OCI-LY1 (cell line): ENCODE data around the gene ERVH48-1.
"Not testable (repeated sequence)": the region's sequence is repeated elsewhere in the genome, so short reads cannot be mapped to it uniquely, and the experiment has no call there.

Experiments used
- H2AFZ ChIP-seq: fragments of 200-600 bp; sonication (generic), shearing (Covaris generic); 2 replicates; pipeline ENCODE4 v1.6.0; 2014; ENCODE audit warnings: antibody characterized with exemption, mild to moderate bottlenecking, low read length
- H3F3A ChIP-seq: fragments of 200-600 bp; sonication (generic), shearing (Covaris generic); 2 replicates; pipeline ENCODE4 v1.6.0; 2014; ENCODE audit warnings: mild to moderate bottlenecking, antibody characterized with exemption, low read length, moderate library complexity; ENCODE audit not compliant: insufficient read depth
- H3K27ac ChIP-seq: fragments of 200-600 bp; sonication (generic); 2 replicates; pipeline ENCODE4 v1.5.1; 2014; ENCODE audit warnings: low read length, mixed run types, mild to moderate bottlenecking, low read depth; ENCODE audit not compliant: poor library complexity, severe bottlenecking
- H3K27me3 ChIP-seq: fragments of 200-600 bp; sonication (generic); 2 replicates; pipeline ENCODE4 v1.6.0; 2014; ENCODE audit warnings: antibody characterized with exemption, mild to moderate bottlenecking, low read length, moderate library complexity; ENCODE audit not compliant: insufficient read depth
- H3K36me3 ChIP-seq: fragments of 200-600 bp; sonication (generic); 2 replicates; pipeline ENCODE4 v1.6.1; 2014; ENCODE audit warnings: mild to moderate bottlenecking, antibody characterized with exemption, low read length, moderate library complexity, mixed read lengths; ENCODE audit not compliant: insufficient read depth
- H3K4me1 ChIP-seq: fragments of 200-600 bp; sonication (generic); 2 replicates; pipeline ENCODE4 v1.5.1; 2014; ENCODE audit warnings: mild to moderate bottlenecking, low read length, moderate library complexity; ENCODE audit not compliant: insufficient read depth, severe bottlenecking
- H3K4me2 ChIP-seq: fragments of 200-600 bp; sonication (generic), shearing (Covaris generic); 2 replicates; pipeline ENCODE4 v1.6.1; 2014; ENCODE audit warnings: low read length
- H3K4me3 ChIP-seq: fragments of 200-600 bp; sonication (generic); 2 replicates; pipeline ENCODE4 v1.5.1; 2014; ENCODE audit warnings: low read length, low read depth, mild to moderate bottlenecking, mixed read lengths; ENCODE audit not compliant: poor library complexity, severe bottlenecking
- H3K79me2 ChIP-seq: fragments of 200-600 bp; shearing (Covaris generic); 2 replicates; pipeline ENCODE4 v1.6.1; 2016; ENCODE audit warnings: mixed run types, low read length, mixed read lengths; ENCODE audit not compliant: insufficient read depth
- H3K9ac ChIP-seq: fragments of 200-600 bp; sonication (generic), shearing (Covaris generic); 2 replicates; pipeline ENCODE4 v1.6.1; 2014; ENCODE audit warnings: mild to moderate bottlenecking, low read length, mixed read lengths
- H3K9me2 ChIP-seq: fragments of 200-600 bp; sonication (generic), shearing (Covaris generic); 2 replicates; pipeline ENCODE4 v1.6.1; 2014; ENCODE audit warnings: low read depth, mild to moderate bottlenecking, low read length, mixed read lengths
- H3K9me3 ChIP-seq: fragments of 200-600 bp; shearing (Covaris generic); 2 replicates; pipeline ENCODE4 v1.6.1; 2014; ENCODE audit warnings: low read length, mixed read lengths
- H4K20me1 ChIP-seq: fragments of 200-600 bp; sonication (generic), shearing (Covaris generic); 2 replicates; pipeline ENCODE4 v1.6.0; 2016; ENCODE audit warnings: mild to moderate bottlenecking, low read length; ENCODE audit not compliant: insufficient read depth
- EZH2 ChIP-seq: fragments of 200-600 bp; sonication (generic), shearing (Covaris generic); IDR thresholded peaks from 2 replicates; pipeline ENCODE4 v1.8.0; 2017; ENCODE audit warnings: borderline replicate concordance, mixed run types, mild to moderate bottlenecking, antibody characterized with exemption, low read length, moderate library complexity, mixed read lengths
- TF ChIP-seq, protein P1 (sequence below): fragments of 200-600 bp; sonication (generic), shearing (Covaris generic); IDR thresholded peaks from 2 replicates; pipeline ENCODE4 v1.5.1; 2017; ENCODE audit warnings: mild to moderate bottlenecking, antibody characterized with exemption, low read length, moderate library complexity, mixed read lengths

ERVH48-1 gene

DNA sequence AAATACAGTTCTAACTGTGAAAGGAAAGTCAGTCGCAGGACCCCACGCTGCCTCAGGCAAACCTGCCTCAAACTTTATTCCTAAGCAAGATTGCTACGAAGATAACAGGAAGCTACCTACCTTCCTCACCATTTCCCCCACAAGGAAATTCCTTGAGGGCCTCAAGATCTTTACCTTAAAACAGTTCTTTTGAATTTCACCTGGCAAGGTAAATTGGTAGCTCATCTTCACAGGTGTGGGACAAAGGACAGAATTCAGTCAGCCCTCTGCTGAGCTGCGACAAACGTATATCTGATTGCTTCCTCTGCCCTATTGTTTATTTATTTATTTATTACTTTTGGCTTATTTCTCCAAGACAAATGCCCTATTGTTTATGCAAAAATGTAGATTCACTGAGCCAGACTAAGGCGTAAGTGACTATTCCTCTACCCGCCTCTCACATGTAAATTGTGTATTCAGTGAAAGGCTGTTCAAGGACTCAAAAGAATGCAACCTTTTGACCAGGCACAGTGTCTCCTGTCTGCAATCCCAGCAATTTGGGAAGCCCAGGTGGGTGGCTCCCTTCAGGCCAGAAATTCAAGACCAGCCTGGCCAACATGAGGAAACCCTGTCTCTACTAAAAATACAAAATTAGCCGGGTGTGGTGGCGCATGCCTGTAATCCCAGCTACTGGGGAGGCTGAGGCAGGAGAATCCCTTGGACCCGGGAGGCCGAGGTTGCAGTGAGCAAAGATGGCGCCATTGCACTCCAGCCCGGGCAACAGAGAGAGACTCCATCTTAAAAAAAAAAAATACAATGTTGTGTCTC lies 31.6 kb upstream of the ERVH48-1 start:
- H3K4me2 ChIP-seq = no peak overlapping the region
- no peak overlapping the region for H3K27ac ChIP-seq
- H3K79me2 ChIP-seq = no peaks in the 10 kb centered on the region
- H3K4me3 ChIP-seq = no peak overlapping the region
- H3K27me3 ChIP-seq = 0 out of 2 replicates have a peak, but pooled peaks cover 8% of the 10 kb centered on the region
- TF ChIP-seq, protein P1, sequence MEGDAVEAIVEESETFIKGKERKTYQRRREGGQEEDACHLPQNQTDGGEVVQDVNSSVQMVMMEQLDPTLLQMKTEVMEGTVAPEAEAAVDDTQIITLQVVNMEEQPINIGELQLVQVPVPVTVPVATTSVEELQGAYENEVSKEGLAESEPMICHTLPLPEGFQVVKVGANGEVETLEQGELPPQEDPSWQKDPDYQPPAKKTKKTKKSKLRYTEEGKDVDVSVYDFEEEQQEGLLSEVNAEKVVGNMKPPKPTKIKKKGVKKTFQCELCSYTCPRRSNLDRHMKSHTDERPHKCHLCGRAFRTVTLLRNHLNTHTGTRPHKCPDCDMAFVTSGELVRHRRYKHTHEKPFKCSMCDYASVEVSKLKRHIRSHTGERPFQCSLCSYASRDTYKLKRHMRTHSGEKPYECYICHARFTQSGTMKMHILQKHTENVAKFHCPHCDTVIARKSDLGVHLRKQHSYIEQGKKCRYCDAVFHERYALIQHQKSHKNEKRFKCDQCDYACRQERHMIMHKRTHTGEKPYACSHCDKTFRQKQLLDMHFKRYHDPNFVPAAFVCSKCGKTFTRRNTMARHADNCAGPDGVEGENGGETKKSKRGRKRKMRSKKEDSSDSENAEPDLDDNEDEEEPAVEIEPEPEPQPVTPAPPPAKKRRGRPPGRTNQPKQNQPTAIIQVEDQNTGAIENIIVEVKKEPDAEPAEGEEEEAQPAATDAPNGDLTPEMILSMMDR = no peak
- no peak for TF ChIP-seq EZH2
- no peak overlapping the region for H2AFZ ChIP-seq
- no peaks in the 10 kb centered on the region for H3K9me3 ChIP-seq
- no peaks in the 10 kb centered on the region for H3K36me3 ChIP-seq
- H3F3A ChIP-seq = no peaks in the 10 kb centered on the region
- no peaks in the 10 kb centered on the region for H3K4me1 ChIP-seq
- no peaks in the 10 kb centered on the region for H3K9me2 ChIP-seq
- no peak overlapping the region for H3K9ac ChIP-seq
- H4K20me1 ChIP-seq = no peaks in the 10 kb centered on the region

DNA sequence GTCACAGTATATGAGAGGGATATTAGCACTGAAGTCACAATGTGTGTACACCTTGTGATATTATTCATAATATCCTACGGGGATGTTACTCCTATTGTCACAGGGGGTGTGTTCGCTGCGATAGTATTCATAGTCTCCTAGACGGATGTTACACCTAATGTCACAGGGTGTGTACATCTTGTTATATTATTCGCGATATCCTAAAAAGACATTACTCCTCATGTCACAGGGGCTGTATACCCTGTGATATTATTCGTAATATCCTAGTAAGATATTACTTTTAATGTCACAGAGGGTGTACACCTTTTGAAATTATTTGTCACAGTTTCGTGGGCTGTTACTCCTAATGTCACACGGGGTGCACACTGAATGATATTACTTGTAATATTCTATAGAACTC lies 25.8 kb upstream of the ERVH48-1 start:
- H3K9me3 ChIP-seq, H4K20me1 ChIP-seq, H3K9me2 ChIP-seq: not testable (repeated sequence)

DNA sequence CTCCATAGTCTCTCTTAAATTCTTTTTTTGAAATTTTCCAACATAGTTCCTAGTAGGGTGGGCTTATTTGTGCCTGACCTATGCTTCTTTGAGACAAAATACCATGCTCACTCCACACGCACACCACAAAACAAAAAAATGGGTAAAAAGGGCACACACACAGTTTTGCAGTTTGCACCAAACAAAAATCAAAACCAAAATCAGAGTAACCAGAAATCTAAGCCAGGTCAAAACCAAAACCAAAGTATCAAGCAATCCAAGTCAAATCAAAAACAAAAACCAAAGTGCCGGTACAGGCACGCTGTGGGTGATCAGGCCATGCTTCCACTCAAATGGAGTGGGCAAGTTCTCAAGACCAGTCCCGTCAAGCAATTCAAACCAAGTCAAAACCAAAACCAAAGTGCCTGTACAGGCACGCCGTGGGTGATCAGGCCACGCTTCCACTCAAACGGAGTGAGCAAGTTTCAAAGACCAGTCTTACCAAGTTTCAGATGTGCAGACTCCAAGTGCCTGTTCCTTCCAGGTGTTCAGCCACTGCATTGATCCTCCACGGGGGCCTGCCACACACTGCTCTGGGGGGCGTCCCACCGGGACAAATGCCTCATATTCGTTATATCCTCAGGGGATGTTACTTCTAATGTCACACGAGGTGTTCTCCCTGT lies 23.8 kb upstream of the ERVH48-1 start:
- H3K4me1 ChIP-seq, H3K9ac ChIP-seq, H3K36me3 ChIP-seq, H3K9me3 ChIP-seq, H3K4me2 ChIP-seq, H4K20me1 ChIP-seq, H3K79me2 ChIP-seq, H3K27me3 ChIP-seq, H3K4me3 ChIP-seq, H3K9me2 ChIP-seq, H3F3A ChIP-seq, H2AFZ ChIP-seq, H3K27ac ChIP-seq: not testable (repeated sequence)

More for the DNA sequence above, 25.8 kb upstream of the ERVH48-1 start:
- H3K4me2 ChIP-seq, H3K36me3 ChIP-seq, H3K79me2 ChIP-seq, H2AFZ ChIP-seq, H3K4me3 ChIP-seq, H3K27me3 ChIP-seq, H3F3A ChIP-seq, H3K9ac ChIP-seq, H3K27ac ChIP-seq, H3K4me1 ChIP-seq: not testable (repeated sequence)

DNA sequence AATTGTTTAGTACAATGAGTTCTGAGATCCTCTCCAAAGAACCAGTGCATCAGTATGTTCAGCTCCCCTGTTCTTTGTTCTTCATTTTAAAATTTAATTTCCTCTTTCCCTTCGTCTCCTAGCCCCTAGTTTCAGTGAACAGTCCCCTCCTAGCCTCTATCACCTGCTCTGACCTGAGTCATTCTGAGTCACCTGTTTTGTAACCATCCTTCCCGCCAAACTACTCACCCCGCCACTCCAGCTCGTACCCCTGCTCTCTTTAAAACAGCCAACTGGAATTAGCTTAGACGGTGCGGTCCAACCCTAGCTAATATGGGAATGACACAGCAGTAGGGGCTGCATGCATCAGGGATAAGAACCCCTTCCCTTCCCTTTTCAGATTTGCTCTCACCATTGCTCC lies 16.8 kb upstream of the ERVH48-1 start:
- Histone ChIP-seq H3K27me3 (no peaks in the 10 kb centered on the region), H2AFZ (no peak overlapping the region), H3K79me2 (no peaks in the 10 kb centered on the region), H3K4me1 (peaks cover 8% of the 10 kb centered on the region), H3K9ac (no peak overlapping the region), H3K36me3 (no peaks in the 10 kb centered on the region; the same call in 1 of the 2 replicates), H3K9me3 (0 out of 2 replicates have a peak, but pooled peaks cover 2% of the 10 kb centered on the region), H3K4me3 (no peak overlapping the region), H3K4me2 (no peak overlapping the region), H4K20me1 (no peaks in the 10 kb centered on the region), H3F3A (no peaks in the 10 kb centered on the region; the same call in 1 of the 2 replicates), H3K9me2 (no peaks in the 10 kb centered on the region), H3K27ac (no peak overlapping the region)
- no peak for TF ChIP-seq EZH2
- TF ChIP-seq, protein P1 = no peak
